NCI-H82 (cell line): ENCODE data around the gene SULT1A2.
"Not testable (repeated sequence)": the region's sequence is repeated elsewhere in the genome, so short reads cannot be mapped to it uniquely, and the experiment has no call there.

ENCODE experiments used
- DNase-seq: peaks from one replicate; lab custom pipeline; 2025; lab: John Stamatoyannopoulos, UW

The SULT1A2 gene

GRCh38 chr16:28609631-28610594 lies 13.1 kb upstream of the SULT1A2 start, which contains the start of gene SULT1A1:
SULT1A1 (minus strand) TSS chr16:28610044; CDS start chr16:28608855, 1,189 bp downstream.
- DNase-seq: peak; percentile 71

- DNase-seq: not testable (repeated sequence)
Observed at GRCh38 chr16:28608867-28609596, 12.2 kb upstream of the SULT1A2 start.

- not testable (repeated sequence) for DNase-seq
Observed at GRCh38 chr16:28608496-28608808, 11.6 kb upstream of the SULT1A2 start.

- not testable (repeated sequence) for DNase-seq
Observed at GRCh38 chr16:28607681-28608495, 11.0 kb upstream of the SULT1A2 start.

GRCh38 chr16:28607116-28607623 lies 10.3 kb upstream of the SULT1A2 start:
- no peak for DNase-seq

GRCh38 chr16:28606291-28607115 lies 9.7 kb upstream of the SULT1A2 start:
- DNase-seq: no peak

GRCh38 chr16:28604186-28604565 lies 7.3 kb upstream of the SULT1A2 start:
- no peak for DNase-seq

GRCh38 chr16:28603381-28604185 lies 6.7 kb upstream of the SULT1A2 start:
- no peak for DNase-seq

- DNase-seq: no peak
Observed at GRCh38 chr16:28602529-28602928, 5.7 kb upstream of the SULT1A2 start.

GRCh38 chr16:28602062-28602461 lies 5.2 kb upstream of the SULT1A2 start:
- DNase-seq: not testable (repeated sequence)

- DNase-seq: not testable (repeated sequence)
Observed at GRCh38 chr16:28601589-28601988, 4.7 kb upstream of the SULT1A2 start.

GRCh38 chr16:28600965-28601364 lies 4.1 kb upstream of the SULT1A2 start:
- not testable (repeated sequence) for DNase-seq

GRCh38 chr16:28599377-28600285 lies 2.8 kb upstream of the SULT1A2 start:
- not testable (repeated sequence) for DNase-seq

GRCh38 chr16:28597692-28598261 lies 927 bp upstream of the SULT1A2 start:
- peak; percentile 49 for DNase-seq

GRCh38 chr16:28596115-28596630 lies 677 bp downstream of the SULT1A2 start:
- no peak for DNase-seq

- not testable (repeated sequence) for DNase-seq
Observed at GRCh38 chr16:28595451-28595850, 1.4 kb downstream of the SULT1A2 start.

GRCh38 chr16:28592979-28593553 lies 3.8 kb downstream of the SULT1A2 start:
- no peak for DNase-seq

GRCh38 chr16:28592511-28592910 lies 4.3 kb downstream of the SULT1A2 start:
- DNase-seq: no peak
